GM12864 (cell line): ENCODE measurements around the gene PPIF.

Source experiments
- DNase-seq: peaks from one replicate; pipeline ENCODE4 v3.0.0-alpha.2; 2011; ENCODE audit warnings: low read depth
- H3K4me3 ChIP-seq: 2 replicates; pipeline ENCODE4 v1.5.1; 2011; ENCODE audit warnings: mild to moderate bottlenecking, low read depth, low read length, control low read depth
- CTCF ChIP-seq: IDR thresholded peaks from 2 replicates; pipeline ENCODE4 v1.5.1; 2011; ENCODE audit warnings: low read depth, mild to moderate bottlenecking, moderate library complexity, low read length, control low read depth, inconsistent platforms; ENCODE audit errors: missing control alignments

The PPIF gene

GRCh38 chr10:79349072-79349491 lies 1.8 kb downstream of the PPIF start:
- DNase-seq = no peak
- TF ChIP-seq CTCF = no peak
- peak overlapping the region; percentile 83 for H3K4me3 ChIP-seq

- no peak for TF ChIP-seq CTCF
- H3K4me3 ChIP-seq = no peak overlapping the region; the same call in 1 of the 2 replicates
- no peak for DNase-seq
Observed at GRCh38 chr10:79349766-79350406, 2.6 kb downstream of the PPIF start.

GRCh38 chr10:79350407-79351154 lies 3.3 kb downstream of the PPIF start:
- DNase-seq = no peak
- TF ChIP-seq CTCF = no peak
- H3K4me3 ChIP-seq = no peak overlapping the region

GRCh38 chr10:79351332-79351731 lies 4.1 kb downstream of the PPIF start:
- H3K4me3 ChIP-seq = no peak overlapping the region
- DNase-seq = no peak
- TF ChIP-seq CTCF = no peak

- H3K4me3 ChIP-seq = no peak overlapping the region
- no peak for TF ChIP-seq CTCF
- DNase-seq = no peak
Observed at GRCh38 chr10:79352035-79352877, 5.0 kb downstream of the PPIF start.

GRCh38 chr10:79353000-79353406 lies 5.7 kb downstream of the PPIF start:
- no peak overlapping the region for H3K4me3 ChIP-seq
- no peak for DNase-seq
- TF ChIP-seq CTCF = no peak
